K562 (cell line): ENCODE measurements around the gene IGF1R. TPM values are rescaled to one million over a fixed set of nuclear protein-coding genes. Genes with fewer than 3 reads are reported as not detected.

Experiments used
- CBX2 ChIP-seq: fragments of 200-600 bp; sonication (generic); IDR thresholded peaks from one replicate; pipeline ENCODE4 v1.6.1; 2012; ENCODE audit warnings: mild to moderate bottlenecking, low read length, inconsistent platforms; ENCODE audit not compliant: insufficient read depth, poor library complexity, severe bottlenecking
- FOS ChIP-seq: IDR thresholded peaks from 3 replicates; pipeline ENCODE4 v1.6.1; 2011; ENCODE audit not compliant: insufficient read length; ENCODE audit errors: extremely low read depth
- FOXK1 ChIP-seq: sonication (generic); formaldehyde crosslinking; IDR thresholded peaks from 2 replicates; pipeline ENCODE4 v1.8.0; 2022; ENCODE audit warnings: missing genetic modification reagents, mild to moderate bottlenecking, borderline replicate concordance
- HMGN3 ChIP-seq: IDR thresholded peaks from 2 replicates; pipeline ENCODE4 v1.6.1; 2011; ENCODE audit warnings: borderline replicate concordance, low read depth, mild to moderate bottlenecking, mixed read lengths, low read length; ENCODE audit not compliant: insufficient read length; ENCODE audit errors: extremely low read depth
- IFI16 ChIP-seq: fragments of 250-450 bp; sonication (Bioruptor Pico); IDR thresholded peaks from 2 replicates; pipeline ENCODE4 v2.1.2; 2022; ENCODE audit warnings: mild to moderate bottlenecking, inconsistent platforms
- KDM5B ChIP-seq: fragments of 200-600 bp; sonication (generic); IDR thresholded peaks from 2 replicates; pipeline ENCODE4 v1.6.1; 2012; ENCODE audit warnings: low read depth, mild to moderate bottlenecking, moderate library complexity, low read length, control low read depth, inconsistent platforms; ENCODE audit not compliant: insufficient replicate concordance
- L3MBTL2 ChIP-seq: fragments of 450-650 bp; IDR thresholded peaks from 2 replicates; pipeline ENCODE4 v1.6.1; 2016; ENCODE audit warnings: mild to moderate bottlenecking, moderate library complexity
- NR2C2 ChIP-seq, 2 experiments: fragments of 200-800 bp in 1 of 2; sonication (Bioruptor generic) in 1 of 2; sonication (generic) in 1 of 2; formaldehyde crosslinking in 1 of 2; IDR thresholded peaks; 2 replicates each; pipeline versions ENCODE4 v1.6.1 to v1.8.0; 2016 to 2022; ENCODE audit warnings: mild to moderate bottlenecking in 1 of 2, missing compliant biosample characterization in 1 of 2, missing genetic modification characterization in 1 of 2, missing genetic modification reagents in 1 of 2
- POLR2AphosphoS2 ChIP-seq: IDR thresholded peaks from 2 replicates; pipeline ENCODE4 v1.6.1; 2012; ENCODE audit warnings: low read length, improper control_type of control experiment
- TAL1 ChIP-seq: fragments of 450-650 bp; IDR thresholded peaks from 2 replicates; pipeline ENCODE4 v1.6.1; 2016; ENCODE audit warnings: mild to moderate bottlenecking
- TCF3 ChIP-seq: sonication (generic); formaldehyde crosslinking; IDR thresholded peaks from 2 replicates; pipeline ENCODE4 v1.4.0; 2020; ENCODE audit warnings: mild to moderate bottlenecking, missing genetic modification reagents
- TEAD1 ChIP-seq, 2 experiments: fragments of 450-650 bp in 1 of 2; sonication (generic) in 1 of 2; formaldehyde crosslinking; IDR thresholded peaks; 2 replicates each; pipeline versions ENCODE4 v1.4.0 to v1.8.0; 2020 to 2022; ENCODE audit warnings: mild to moderate bottlenecking in 2 of 2, missing genetic modification reagents in 1 of 2
- U2AF2 ChIP-seq: fragments of 200-400 bp; formaldehyde crosslinking; optimal IDR thresholded peaks from 2 replicates; pipeline ENCODE3; 2017; ENCODE audit warnings: low read depth, mild to moderate bottlenecking, low read length
- ZNF24 ChIP-seq: fragments of 450-650 bp; IDR thresholded peaks from 2 replicates; pipeline ENCODE4 v1.6.1; 2016
- ZNF318 ChIP-seq, 2 experiments: fragments of 450-650 bp; IDR thresholded peaks; 2 replicates each; pipeline ENCODE4 v1.6.1; 2016; ENCODE audit warnings: mild to moderate bottlenecking in 2 of 2, borderline replicate concordance in 1 of 2, low read depth in 1 of 2, moderate library complexity in 1 of 2
- ZNF668 ChIP-seq: fragments of 250-450 bp; sonication (Bioruptor Pico); IDR thresholded peaks from 2 replicates; pipeline ENCODE4 v1.8.0; 2022; ENCODE audit warnings: mild to moderate bottlenecking, inconsistent platforms
- ZNF699 ChIP-seq: fragments of 250-450 bp; sonication (Bioruptor Pico); IDR thresholded peaks from 2 replicates; pipeline ENCODE4 v1.8.0; 2021; ENCODE audit warnings: mild to moderate bottlenecking, moderate library complexity; ENCODE audit not compliant: insufficient replicate concordance
- polyA plus RNA-seq, 8 experiments: library from polyadenylated mRNA; depleted of rRNA in 4 of 8; stranded (reverse) in 5 of 8; unstranded in 3 of 8; fragments of >200 nt; fragmentation: Nextera tagmentation in 2 of 8; fragmentation: Illumina TruSeq in 1 of 8; extraction: Ambion mirVana in 2 of 8; extraction: Trizol in 1 of 8; gene quantifications; 2 replicates each; pipeline versions ENCODE4 v1.2.1 to v1.2.3, GENCODE V29; 2011 to 2014; ENCODE audit warnings: inconsistent platforms in 1 of 8, missing spikeins in 1 of 8
- total RNA-seq, 7 experiments: library from RNA; depleted of rRNA in 6 of 7; stranded (reverse); fragments of >200 nt in 6 of 7; fragmentation: Illumina TruSeq in 2 of 7; extraction: Trizol in 2 of 7; gene quantifications; 2 replicates each; pipeline versions ENCODE4 v1.2.1 to v1.2.3, GENCODE V29; 2011 to 2021; ENCODE audit warnings: low replicate concordance in 1 of 7

Gene IGF1R
- total and polyA plus RNA-seq, 9 of the 15 experiments (the other 6 are each of a cell fraction or from before 2014, with no cell fraction given), result 0.35 to 8.0 (median 1.6) TPM

GRCh38 chr15:98896802-98897732 is 248.7 kb downstream of the IGF1R start (continued):
- no peak for TF ChIP-seq KDM5B
- no peak for TF ChIP-seq ZNF699 (CRISPR knock-in tag)
- no peak for TF ChIP-seq POLR2AphosphoS2
- TF ChIP-seq HMGN3, result no peak
- no peak for TF ChIP-seq CBX2
- TF ChIP-seq ZNF318 (IDR thresholded peaks at IDR 0.05; ENCODE audit: borderline replicate concordance in 1 of 2, low read depth in 1 of 2), result peak in 1 of 2 experiments; percentile 82; a peak in 2 of 4 replicates
- peak; percentile 10; the same call in 1 of the 2 replicates for TF ChIP-seq TAL1
- TF ChIP-seq TCF3 (CRISPR knock-in tag), result no peak
- no peak for TF ChIP-seq L3MBTL2
- TF ChIP-seq U2AF2, result no peak
- no peak for TF ChIP-seq IFI16 (CRISPR knock-in tag)
- no peak for TF ChIP-seq ZNF668 (CRISPR knock-in tag)
- no peak for TF ChIP-seq ZNF24
- no peak for TF ChIP-seq NR2C2 (CRISPR knock-in tag; IDR thresholded peaks at IDR 0.05)
- no peak for TF ChIP-seq NR2C2 (tag; IDR thresholded peaks at IDR 0.05)
- TF ChIP-seq FOS, result no peak
- TF ChIP-seq TEAD1 (CRISPR knock-in tag; IDR thresholded peaks at IDR 0.05), result peak in 1 of 2 experiments; percentile 86; a peak in 1 of 4 replicates
- no peak for TF ChIP-seq FOXK1
